Stimulated activated CD8-positive, alpha-beta memory T cell treated with anti-CD3 and anti-CD28 coated beads, Interleukin-15, amount 100 ng/mL, for 24 hours (primary cell): ENCODE measurements around the gene FKBP5.

Experiments used
- DNase-seq: peaks from one replicate; pipeline ENCODE4 v3.0.0-alpha.2; 2020; ENCODE audit warnings: low read depth

FKBP5 gene

DNA sequence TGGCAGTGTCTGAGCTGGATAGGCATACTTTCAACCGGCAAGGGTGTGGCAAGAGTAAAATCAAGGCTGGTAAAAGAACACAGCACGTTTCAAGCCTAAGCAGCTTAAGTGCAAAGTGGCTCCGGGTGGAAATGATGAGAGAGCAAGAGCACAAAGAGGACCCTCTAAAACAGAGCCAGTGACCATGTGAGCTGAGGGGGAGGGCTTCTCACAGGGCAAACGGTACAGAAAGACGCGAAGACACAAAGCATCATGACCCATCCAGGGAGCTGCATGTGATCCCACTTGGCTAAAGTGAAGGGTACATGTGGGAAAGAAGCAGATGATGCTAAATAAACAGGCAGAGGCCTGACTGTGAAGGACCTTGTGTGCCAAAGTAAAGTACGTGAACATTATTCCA lies 25.7 kb downstream of the FKBP5 start:
- no peak for DNase-seq

DNA sequence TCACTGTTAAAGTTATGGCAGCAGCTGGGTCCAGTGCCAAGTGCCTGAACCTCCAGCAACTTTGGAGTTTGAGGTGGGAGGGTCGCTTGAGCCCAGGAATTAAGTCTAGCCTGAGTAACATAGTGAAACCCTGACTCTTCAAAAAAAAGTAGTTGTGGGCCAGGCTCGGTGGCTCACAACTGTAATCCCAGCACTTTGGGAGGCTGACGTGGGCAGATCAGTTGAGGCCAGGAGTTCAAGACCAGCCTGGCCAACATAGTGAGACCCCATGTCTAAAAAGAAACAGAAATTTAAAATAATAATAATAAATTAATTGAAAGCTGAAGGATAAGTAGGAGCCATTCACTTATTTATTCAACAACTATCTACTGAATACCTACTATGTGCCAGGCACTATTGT lies 33.8 kb downstream of the FKBP5 start:
- no peak for DNase-seq

DNA sequence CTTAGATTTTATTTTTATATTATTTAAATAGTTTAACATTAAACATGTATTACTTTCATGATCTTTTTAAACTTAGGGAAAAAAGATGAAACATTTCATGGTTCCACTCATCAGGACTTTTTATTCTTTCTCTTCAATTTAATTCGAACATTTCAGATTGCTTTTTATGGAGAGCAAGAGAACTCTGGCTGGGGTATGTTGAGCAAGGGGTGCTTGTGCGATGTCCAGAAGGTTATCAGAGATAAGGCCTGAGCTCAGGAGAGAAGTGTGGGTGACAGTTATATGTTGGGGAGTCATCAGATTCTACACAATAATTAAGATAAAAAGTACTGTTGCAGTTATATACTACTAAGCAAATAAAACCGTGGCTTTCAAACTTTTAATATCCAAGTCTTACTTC lies 37.5 kb downstream of the FKBP5 start:
- DNase-seq = no peak

DNA sequence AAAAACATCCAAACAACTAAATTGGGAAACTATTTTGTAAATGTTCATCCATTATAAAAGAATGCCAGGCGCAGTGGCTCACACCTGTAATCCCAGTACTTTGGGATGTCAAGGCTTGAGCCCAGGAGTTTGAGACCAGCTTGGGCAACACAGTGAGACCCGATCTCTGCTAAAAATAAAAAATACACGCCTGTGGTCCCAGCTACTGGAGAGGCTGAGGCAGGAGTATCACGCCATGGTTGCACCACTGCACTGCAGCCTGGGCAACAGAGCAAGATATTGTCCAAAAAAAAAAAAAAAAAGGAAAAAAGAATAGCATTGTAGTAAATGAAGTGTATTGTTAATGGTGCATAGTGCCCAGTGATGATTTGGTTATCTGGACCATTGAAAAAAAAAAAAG lies 38.7 kb downstream of the FKBP5 start:
- no peak for DNase-seq

DNA sequence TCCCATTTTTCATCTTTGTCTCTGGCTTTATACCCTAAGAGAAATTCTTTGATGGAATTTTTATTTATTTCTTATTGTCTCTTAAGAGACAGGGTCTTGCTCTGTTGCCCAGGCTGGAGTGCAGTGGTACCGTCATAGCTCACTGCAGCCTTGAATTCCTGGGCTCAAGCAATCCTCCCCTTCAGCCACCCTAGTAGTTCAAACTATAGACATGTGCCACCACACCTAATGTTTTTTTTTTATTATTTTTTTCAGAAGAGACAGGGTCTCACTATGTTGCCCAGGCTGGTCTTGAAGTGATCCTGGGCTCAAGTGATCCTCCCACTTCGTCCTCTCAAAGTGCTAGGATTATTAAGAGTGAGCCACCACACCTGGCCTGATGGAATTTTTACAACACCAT lies 40.5 kb downstream of the FKBP5 start:
- DNase-seq = no peak

DNA sequence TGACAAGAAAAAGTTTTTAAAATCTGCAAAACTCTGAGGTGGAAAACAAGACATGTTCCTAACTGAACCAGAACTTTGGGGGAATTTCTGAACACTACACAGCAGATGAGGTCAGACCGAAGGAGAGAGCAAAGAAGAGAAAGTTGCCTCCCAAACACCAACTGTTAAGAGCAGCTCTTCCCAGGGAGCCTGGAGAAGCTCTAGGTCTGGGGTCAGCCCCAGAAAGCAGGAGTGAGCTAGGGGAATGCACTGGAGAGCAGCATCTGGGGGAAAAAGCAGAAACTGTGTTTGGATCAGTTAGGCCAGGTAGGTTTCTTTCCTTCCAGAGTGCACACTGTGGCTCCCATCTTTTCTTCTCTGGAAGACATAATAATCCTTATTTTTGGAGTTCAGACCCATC lies 41.3 kb downstream of the FKBP5 start:
- no peak for DNase-seq

DNA sequence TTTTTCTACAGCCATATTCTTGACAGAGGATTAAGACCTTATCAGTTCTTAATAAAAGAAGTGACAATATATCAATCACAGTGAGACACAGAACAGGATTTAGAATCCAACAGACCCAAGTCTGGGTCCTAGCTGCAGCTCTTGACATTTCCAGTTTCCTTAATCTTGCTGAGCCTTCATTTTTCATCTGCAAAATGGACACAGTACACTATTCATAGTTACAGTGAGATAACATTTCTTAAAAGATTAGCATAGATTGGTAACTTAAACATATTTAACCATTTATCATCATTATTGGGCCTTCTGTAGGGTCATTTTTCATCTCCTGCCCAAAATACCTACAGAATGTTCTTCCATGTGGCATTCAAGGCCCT lies 45.6 kb downstream of the FKBP5 start:
- DNase-seq = no peak

DNA sequence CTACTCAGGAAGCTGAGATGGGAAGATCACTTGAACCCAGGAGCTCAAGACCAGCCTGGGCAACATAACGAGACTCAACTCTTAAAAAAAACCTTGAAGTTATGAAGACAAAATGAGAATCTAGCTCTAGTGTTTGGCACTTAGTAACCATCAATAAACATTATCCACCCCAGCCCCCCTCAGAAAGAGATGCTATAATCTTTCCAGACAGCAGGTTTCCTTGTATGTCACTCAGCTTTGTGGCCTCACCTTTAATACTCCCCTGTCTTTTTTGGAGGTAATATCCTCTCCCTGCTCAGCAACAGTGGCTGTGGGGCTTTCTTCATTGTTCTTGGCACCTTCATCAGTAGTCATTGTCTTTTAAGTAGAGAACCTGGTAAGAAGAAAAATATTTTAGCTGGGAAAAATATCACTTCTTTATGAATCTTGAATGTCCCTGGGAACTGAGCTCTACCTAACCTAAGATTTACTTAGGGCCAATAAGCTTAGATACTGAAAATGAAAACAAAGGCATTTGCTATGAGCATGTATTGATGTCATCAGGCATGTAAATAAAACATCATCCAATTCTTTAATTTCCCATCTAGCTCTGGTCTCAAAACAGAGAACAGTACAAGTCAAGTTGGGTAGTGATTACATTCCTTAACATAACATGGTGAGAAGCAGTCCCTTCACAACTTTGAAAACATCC lies 46.1 kb downstream of the FKBP5 start:
- no peak for DNase-seq

DNA sequence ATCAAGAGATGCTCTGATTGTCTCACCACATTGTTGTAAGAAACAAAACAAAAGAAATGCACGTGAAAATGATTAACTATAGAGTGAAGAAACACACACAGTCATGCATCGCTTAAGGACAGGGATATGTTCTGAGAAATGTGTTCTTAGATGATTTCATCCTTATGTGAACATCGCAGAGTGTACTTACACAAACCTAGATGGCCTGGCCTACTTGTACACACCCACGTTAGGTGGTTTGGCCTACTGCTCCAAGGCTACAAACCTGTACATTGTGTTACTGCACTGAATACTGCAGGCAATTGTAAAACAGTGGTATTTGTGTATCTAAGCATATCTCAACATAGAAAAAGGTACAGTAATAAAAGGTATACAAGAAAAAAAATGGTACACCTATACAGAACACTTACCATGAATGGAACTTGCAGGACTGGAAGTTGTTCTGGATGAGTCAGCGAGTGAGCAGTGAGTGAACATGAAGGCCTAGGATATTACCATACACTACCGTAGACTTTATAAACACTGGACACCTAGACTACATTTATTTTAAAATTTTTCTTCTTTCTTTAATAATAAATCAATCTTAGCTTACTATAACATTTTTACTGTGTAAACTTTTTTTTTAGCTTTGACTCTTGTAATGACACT lies 48.6 kb downstream of the FKBP5 start:
- DNase-seq = no peak

DNA sequence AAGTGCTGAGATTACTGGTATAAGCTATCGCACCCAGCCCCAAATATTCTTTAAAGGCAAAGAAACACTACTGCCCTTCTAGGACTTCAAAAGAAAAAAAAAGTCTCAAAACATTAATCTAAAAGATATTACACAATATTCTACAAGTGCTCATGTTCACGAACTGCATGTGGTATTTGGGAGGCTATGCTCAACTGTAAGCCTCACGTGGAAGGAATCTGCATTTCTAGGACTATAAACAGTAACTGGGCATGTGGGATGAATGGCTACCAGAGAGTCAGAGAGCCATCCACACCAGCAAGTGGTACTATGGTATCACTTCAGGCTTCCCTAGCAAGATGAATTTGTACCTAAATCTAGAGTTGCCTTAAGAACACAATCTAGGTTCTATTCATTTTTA lies 50.0 kb downstream of the FKBP5 start:
- DNase-seq = no peak

DNA sequence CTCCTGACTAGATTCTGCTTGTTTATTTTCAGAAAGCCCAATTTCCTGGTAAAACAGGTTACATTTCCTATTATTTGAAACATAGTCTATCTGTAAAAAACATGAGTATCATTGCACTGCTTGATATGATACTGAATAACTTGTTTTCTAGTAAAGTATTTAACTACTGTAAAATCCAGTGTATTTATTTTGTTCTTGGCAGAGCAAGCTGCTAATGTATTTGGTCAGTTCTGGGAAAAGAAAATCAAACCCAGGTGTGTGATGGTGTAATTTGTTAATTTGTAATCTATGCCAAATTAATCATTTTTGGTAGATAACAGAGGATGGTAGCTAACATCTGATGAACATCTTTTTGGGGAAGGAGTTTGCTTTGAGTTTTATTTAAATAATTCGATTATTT lies 50.8 kb downstream of the FKBP5 start:
- no peak for DNase-seq

DNA sequence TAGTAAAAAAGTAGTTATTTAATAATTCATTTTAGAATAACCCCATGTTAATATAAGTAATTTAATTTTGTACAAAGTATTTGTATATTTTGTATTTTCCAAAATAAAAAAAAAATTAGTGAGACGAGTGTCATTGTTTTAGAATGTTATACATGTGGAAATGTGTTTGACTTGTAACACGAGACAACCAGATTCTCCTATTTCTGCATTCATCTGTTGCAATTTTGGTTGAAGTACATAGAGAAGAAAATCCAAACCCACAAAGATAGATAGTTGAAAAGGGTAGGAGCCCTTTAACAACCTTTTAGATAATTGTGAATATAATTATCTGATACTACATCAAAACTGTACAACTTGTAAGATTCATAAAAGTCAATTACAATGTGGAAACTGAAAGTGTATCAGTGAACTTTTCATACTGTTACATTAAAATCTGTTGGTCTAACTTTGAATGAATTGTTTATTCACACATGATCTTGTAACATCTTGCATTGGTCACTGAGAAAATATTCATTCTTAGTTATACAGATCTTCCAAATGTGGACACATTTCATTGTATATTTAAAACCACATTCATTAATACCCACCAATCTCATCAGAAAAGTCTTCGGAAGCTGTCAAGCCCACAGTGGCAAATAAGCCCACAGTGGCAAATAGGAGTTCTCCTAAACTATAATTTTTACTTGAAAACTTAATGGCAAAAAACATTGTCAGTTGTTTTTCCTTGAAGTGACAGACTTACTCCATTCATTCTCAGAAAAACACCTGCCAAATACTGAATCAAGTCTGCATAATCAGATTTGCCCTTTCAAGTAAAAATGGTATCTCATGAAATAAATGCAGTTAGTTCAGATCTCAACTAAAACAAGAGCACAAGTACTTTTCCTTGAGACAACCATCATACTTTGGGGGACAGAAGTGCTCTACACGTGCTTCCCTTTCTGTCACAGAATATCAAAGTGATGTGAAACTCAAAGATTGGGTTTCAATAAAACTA lies 52.8 kb downstream of the FKBP5 start:
- no peak for DNase-seq

DNA sequence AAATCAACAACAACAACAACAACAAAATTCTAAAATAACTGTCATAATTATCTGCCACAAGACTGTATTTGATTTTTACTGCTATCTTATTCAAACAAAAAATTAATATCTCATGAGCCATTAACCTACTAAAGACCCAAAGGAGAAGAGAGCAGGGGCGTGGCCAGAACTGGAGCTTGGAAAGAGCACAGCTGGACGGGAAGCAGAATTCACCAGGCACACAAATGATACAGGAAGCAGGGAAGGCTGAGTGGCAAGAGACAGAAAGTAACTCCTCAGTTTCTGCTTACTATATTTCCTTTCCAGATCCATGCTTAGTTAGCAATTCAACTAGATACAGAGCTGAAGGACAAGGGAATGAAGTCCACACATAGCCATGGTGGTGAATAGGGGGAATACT lies 54.4 kb downstream of the FKBP5 start:
- DNase-seq = no peak

DNA sequence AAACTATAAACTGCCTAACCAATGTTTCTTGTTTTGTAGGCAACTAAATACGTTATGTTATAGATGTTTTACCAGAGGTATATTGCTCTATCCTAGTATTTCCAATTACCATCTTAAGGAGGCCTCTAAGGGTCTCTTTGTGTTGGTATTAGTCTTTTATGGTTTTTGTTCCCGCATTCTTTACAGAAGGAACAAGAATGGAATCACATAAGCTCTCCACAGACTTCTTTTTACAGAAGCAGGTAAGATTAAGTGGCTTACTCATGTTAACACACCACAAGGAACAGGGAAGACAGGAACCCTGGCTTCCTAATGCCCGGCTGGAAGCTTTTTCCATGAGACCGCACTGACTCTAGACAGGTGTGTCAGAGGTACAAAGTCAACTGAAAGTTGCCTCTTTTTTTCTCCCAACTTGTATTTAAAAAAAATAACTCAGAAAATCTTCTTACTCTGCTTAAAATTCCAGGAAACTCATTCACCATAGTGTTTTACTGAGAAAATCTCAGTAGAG lies 55.1 kb downstream of the FKBP5 start:
- no peak for DNase-seq

DNA sequence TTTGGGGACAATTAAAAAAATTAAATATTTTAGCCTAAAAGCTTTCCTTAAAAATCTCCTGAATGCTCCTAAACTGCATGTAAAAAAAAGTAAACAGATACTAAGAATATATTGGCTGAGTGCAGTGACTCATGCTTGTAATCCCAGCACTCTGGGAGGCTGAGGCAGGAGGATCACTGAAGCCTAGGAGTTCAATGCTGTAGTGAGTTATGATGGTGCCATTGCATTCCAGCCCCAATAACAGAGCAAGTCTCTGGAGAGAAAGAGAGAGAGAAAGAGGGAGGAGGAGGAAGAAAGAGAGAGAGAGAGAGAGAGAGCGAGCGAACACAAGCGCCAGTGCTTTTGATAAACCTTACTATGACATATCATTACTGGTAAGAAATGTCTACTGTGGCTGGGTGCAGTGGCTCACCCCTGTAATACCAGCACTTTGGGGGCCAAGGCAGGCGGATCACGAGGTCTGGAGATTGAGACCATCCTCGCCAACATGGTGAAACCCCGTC lies 58.8 kb downstream of the FKBP5 start:
- DNase-seq = no peak

DNA sequence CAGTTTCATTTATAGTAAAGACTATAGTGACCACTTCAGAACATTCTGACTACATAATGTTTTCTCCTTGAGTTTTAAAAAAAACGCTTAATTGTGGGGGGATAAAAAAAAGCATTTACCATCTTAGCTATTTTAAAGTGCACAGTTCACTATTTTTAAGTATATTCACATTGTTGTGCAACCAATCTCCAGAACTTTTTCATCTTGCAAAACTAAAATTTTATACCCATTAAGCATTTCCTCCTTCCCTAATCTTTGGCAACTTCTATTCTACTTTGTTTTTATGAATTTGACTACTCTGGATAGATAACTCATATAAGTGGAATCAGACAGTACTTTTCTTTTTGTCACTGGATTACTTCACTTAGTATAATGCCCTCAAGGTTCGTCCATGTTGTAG lies 62.3 kb downstream of the FKBP5 start:
- DNase-seq = no peak

DNA sequence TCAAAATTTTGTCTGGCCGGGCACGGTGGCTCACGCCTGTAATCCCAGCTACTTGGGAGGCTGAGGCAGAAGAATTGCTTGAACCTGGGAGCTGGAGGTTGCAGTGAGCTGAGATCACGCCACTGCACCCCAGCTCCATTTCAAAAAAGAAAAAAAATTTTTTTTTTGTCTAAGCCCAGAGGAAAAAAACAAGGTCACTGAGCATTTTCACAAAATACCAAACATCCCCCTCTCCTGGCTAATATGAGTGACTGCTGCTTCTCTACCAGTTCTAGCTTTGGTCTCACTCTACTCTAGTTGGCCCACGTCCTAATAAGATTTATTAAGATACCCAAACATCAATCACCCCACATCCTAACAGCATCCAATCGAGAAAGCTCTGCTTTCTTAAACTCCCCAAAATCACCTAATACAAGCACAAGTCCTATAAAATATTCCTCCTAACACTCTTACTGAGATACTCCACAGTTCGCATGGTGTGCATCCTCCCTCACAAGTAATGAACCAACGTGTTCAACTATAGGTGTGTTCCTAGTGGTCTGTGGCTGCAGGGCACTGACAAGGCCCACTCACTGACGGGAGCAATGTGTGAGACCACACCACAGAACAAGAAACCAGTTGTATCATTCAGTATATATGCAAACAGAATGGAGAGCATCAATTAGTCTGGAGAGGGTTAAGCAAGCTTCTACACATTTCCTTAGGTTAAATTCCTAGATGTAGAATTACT lies 64.2 kb downstream of the FKBP5 start:
- no peak for DNase-seq

DNA sequence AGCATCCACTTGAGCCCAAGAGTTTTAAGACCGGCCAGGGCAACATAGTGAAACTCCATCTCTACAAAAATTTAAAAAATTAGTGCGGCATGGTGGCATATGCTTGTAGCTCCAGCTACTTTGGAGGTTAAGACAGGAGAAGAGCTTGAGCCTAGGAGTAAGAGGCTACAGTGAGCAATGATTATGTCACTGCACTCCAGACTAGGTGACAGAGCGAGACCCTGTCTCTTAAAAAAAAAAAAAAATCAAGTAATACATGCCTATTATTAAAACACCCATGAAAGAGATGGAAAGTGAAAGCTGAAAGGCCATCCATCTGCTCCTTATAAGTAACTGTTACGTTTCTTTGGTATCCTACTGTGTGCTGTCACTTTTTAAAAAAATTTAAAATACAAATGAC lies 66.4 kb downstream of the FKBP5 start:
- no peak for DNase-seq

DNA sequence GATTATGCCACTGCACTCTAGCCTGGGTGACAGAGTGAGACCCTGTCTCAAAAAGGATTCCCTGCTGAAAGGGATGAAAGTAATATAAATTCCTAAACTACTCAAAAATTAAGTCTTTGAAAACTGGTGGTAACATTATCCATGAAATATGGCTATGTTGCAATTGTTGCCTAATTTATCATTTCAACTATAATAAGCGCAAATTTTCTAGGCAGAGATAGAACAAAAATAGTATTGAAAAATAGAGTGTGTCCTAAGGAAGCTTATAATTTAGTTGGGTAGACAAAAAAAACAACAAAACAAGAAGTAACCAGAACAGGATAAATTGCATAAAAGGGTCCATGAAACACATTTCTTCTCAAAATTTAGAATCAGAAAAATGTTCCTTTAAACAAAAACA lies 68.0 kb downstream of the FKBP5 start:
- no peak for DNase-seq

DNA sequence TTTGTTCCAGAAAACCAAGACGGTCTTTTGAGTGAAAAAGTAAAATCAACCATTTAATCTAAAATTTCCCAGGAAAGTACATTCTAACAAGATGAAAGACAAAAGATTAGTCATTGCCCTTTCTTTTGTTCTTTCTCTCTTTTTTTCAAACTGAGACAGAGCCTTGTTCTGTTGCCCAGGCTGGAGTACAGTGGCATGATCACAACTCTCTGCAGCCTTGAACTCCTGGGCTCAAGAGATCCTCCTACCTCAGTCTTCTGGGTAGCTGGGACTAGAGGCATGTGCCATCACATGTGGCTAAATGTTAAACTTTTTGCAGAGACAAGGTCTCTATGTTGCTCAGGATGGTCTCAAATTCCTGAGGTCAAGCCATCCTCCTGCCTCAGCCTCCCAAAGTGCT lies 75.0 kb downstream of the FKBP5 start:
- no peak for DNase-seq

DNA sequence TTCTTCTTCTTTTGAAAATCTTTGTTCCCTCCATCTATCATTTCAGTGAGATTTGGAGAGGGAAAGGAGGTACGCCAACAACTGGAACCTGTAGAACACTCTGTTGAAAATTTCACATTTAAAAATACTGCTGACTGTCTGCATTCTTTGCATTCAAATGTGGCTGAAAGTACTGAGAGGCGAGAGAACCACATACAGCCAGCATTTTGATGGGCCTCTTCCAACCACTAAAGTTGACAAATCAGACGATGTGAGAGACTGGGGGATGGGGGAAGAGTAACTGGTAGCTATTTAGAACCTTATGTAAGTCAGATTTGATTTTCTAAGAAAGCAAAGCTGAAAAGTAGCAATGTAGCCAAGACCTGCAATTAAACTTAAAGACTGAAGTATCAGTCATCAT lies 77.5 kb downstream of the FKBP5 start:
- no peak for DNase-seq

DNA sequence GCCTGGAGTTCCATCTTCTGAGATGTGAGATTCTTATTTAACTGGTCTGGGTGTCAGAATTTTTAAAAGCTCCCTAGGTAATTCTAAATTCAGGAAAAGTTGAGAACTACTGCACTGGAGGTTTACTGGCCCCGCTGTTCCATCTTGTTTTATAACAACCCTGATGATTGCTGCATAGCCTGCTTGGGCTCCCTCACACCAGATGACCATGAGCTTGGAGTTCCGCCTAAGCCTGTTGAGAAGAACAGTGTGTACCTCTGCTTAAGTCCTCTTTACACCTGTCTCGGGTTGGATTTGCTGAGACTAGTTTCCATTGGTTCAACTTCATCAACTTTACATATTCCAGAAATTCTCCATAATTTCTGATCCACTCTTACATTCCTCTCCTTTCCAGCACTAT lies 77.9 kb downstream of the FKBP5 start:
- no peak for DNase-seq
